HG02884 (cell line): Measurements from ENCODE around the gene NRDE2.

ENCODE experiments used
- ATAC-seq: cut with Tn5 transposase; IDR thresholded peaks from one replicate; pipeline ENCODE4 v1.9.1; 2021; ENCODE audit warnings: mild to moderate bottlenecking, moderate library complexity; ENCODE audit not compliant: unreplicated experiment

Gene NRDE2, protein sequence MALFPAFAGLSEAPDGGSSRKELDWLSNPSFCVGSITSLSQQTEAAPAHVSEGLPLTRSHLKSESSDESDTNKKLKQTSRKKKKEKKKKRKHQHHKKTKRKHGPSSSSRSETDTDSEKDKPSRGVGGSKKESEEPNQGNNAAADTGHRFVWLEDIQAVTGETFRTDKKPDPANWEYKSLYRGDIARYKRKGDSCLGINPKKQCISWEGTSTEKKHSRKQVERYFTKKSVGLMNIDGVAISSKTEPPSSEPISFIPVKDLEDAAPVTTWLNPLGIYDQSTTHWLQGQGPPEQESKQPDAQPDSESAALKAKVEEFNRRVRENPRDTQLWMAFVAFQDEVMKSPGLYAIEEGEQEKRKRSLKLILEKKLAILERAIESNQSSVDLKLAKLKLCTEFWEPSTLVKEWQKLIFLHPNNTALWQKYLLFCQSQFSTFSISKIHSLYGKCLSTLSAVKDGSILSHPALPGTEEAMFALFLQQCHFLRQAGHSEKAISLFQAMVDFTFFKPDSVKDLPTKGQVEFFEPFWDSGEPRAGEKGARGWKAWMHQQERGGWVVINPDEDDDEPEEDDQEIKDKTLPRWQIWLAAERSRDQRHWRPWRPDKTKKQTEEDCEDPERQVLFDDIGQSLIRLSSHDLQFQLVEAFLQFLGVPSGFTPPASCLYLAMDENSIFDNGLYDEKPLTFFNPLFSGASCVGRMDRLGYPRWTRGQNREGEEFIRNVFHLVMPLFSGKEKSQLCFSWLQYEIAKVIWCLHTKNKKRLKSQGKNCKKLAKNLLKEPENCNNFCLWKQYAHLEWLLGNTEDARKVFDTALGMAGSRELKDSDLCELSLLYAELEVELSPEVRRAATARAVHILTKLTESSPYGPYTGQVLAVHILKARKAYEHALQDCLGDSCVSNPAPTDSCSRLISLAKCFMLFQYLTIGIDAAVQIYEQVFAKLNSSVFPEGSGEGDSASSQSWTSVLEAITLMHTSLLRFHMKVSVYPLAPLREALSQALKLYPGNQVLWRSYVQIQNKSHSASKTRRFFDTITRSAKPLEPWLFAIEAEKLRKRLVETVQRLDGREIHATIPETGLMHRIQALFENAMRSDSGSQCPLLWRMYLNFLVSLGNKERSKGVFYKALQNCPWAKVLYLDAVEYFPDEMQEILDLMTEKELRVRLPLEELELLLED

DNA sequence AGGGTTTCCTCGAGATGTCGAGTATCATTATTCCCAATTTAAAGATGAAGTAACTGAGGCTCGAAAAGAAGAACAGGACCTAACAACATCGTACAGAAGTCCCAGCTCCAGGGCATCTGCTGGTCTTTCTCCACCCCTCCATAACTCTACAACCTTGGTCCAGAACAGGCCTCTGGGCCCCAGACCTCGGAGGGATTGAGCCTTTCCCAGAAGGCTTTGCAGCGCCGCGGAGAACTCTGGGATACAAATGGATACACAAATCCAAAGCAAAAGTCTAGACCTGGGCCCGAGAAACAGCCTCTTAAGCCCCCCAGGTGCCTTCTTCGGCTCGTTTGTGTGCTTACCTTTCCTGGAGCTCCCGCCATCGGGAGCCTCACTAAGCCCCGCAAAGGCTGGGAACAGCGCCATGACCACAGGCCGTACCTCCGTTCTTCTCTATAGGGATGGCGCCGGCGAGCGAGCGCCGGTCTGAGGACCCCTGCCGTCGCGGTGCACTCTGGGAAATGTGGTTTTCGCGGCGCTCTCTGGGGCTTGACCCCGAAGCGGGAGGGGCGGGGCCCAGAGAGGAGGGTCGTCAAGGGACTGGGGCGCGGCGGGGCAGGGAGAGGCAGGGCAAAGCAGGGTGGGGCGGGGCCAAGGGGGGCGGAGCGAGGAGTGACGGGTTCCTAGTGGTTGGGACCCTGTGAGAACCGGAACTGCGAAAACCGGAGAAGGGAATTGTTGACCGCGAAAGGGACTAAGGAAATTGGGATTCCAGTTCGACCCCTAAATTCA is at the start of gene NRDE2:
Gene NRDE2, minus strand, starts transcription at position 445 of the 774 bp plus-strand sequence. Its CDS starts 37 bp downstream, at position 408.
- ATAC-seq: peak; percentile 90

DNA sequence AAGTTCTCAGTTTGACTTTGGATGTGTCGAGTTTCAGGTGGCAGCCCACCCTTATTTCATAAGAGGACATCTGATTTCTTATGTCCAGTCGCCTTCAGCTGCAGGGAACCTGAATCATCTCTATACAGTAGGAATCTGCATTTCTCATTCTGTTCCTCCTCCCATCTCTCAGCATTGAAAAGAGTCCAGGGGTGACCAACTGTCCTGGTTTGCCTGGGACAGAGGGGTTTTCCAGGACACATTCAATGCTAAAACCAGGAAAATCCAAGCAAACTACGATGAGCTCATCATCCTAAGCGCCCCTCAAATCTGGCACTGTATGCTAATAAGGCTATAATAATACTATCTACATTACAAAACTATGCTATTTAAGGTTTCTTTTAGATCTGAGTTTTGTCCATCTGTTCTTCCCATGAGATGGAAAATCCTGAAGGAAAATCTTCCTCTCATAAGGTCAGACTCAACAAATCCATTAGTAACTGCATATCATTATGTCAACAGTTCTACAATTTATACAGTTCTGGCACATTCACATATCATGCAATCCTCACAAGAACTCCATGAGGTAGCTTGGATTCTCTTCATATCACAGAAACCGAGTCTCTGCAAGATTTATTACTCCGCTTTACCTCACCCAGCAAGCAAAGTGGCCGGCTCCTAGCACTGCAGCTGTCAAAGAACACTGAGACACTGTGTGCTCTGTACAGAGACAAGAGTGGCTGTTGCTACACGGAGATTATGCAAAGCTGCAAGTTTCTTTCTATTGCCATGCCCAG is 49.5 kb upstream of the NRDE2 start:
- no peak for ATAC-seq

DNA sequence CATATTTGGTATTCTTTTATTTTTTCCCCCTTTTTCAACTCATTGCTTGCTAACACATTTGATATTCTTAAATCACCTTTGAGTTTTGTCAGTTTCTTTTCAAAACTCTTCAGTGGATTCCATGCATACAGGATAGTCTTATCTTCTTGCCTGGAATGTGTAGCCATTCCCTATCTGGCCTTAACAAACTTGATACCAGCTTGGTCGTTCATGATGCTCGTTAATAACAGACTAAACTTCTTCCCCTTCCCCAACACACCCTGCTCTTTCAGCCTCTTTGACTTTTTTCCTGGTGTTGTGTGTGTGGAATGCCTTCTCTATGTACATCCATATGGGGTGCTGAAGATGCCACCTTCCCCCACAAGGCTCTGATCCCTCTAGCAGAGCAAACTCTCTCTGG is 47.4 kb upstream of the NRDE2 start:
- no peak for ATAC-seq

DNA sequence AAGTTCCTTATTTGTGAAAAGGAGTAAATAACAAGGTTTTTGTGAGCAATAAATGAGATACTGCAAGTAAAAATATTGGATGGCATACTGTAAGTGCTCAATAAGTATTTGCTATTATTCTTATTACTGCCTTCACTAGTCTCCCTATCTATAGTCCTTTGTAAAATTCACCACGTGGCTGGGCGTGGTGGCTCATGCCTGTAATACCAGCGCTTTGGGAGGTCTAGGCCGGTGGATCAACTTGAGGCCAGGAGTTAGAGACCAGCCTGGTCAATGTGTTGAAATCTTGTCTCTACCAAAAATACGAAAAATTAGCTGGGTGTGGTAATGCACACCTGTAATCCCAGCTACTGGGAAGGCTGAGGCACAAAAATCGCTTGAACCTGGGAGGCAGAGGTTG is 46.5 kb upstream of the NRDE2 start:
- no peak for ATAC-seq

DNA sequence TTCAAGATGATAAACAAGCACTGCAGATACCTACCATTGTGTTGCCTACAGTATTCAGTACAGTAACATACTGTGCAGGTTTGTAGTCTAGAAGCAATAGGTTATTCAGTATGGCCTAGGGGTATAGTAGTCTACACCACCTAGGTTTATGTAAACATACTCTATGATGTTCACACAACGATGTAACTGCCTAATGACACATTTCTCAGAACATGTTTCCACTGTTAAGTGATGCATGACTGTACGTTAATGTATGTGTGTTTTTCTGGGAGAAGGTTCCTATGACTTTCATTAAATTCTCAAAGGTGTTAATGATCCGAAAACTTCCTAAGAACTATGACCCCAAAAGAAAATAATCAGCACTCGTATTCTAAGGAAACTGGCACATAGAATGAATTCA is 44.2 kb upstream of the NRDE2 start:
- no peak for ATAC-seq

DNA sequence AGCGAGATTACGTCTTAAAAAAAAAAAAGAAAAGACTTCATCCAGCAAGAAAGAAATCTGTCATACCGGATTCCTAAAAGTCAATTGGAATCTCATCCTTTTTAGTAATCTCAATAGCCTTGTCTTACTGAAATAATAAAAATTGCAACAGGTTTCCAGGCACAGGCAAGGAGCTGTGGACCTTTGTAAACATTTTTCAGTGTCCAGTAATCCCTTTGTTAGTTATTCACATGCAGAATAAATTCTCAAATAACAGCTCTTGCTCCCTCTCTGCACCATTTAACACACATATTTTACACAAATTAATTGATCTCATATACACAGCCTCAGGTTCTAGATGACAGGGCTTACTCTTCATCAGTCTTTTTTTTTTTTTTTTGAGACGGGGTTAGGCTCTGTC is 43.1 kb upstream of the NRDE2 start:
- ATAC-seq: no peak

DNA sequence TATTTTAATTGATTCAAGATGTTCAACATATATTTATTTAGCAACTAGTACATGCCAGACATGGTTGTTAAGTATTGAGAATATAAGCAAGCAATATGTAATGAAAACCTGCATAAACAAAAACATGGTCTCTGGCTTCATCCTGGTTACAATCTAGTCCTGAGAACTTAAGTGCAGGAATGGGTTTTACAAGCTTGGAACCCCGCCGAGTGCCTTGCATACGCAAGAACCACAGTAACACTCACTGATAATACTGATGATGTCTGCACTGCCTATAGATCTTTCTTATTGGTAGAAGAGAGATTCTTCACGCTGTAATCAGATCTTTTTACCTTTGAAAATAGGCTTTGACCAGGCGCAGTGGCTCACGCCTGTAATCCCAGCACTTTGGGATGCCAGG is 42.1 kb upstream of the NRDE2 start:
- no peak for ATAC-seq

DNA sequence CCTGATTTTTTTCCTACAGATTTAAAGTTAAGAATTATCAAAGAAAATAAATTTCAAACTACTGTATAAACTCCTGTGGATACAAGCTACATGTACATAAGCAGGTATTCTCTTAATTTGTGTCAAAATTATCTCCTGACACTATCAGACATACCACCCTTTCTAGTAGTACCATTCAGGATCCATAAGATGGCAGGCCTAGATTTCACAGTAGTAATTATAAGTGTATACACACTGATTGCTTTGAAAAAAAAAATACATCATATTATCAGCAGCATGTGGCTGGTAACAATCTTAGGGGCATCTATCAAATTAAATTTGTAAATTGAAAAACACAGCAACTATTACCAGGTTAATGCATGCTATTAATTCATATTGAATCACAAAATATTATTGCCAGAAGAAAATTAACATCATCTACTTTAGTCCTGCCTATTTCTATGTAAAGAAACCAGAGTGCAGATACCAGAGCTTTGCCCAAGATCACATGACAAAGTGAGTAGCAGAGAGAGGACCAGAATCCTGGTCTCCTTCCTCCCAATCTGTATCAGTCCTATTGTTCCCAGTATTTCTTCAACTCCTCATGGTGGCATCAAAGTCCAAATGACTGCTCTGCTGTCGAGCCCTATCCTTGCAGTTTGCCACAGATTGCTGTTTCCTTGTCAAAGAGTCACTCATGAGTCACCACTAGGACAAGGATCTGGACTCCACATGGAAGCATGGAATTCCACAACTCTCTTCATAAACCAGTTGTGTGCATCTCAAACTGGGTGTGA is 37.4 kb upstream of the NRDE2 start:
- no peak for ATAC-seq

DNA sequence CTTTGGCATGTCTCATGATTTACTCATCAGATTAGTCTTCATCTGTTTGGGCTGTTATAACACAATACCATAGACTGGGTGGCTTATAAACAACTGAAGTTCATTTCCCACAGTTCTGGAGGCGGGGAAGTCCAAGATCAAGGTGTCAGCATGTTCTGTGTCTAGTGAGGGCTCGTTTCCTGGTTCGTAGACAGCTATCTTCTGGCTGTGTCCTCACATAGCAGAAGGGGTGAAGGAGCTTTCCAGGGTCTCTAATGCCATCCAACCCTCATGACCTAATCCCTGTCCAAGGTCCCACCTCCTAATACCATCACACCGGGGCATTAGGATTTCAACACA is 30.8 kb upstream of the NRDE2 start:
- no peak for ATAC-seq

DNA sequence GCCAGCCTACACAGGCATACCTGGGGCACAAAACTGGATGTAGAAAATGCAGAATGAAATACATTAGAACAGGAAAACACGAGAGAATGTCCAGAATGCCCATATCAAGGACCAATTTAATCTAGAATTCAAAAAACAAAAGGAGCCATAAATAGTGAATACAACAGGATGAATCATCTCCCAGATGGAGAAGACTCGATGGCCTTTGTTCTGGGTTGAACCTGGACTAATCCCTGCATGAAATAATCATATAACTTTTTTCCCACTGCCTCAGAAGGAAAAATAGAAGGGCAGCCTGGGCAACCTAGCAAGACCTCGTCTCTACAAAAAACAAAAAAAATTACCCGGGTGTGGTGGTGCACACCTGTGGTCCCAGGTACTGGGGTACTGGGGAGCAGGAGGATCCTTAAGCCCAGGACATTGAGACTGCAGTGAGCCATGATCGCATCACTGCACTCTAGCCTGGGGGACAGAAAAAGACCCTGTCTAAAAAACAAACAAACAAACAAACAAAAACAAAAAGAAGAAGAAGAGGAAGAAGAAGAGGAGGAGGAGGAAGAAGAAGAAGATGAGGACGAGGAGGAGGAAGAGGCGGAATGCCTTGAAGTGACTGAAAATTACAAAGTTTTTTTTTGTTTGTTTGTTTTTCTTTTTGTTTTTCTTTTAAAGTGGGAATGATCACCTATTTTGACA is 30.3 kb upstream of the NRDE2 start:
- ATAC-seq: no peak

DNA sequence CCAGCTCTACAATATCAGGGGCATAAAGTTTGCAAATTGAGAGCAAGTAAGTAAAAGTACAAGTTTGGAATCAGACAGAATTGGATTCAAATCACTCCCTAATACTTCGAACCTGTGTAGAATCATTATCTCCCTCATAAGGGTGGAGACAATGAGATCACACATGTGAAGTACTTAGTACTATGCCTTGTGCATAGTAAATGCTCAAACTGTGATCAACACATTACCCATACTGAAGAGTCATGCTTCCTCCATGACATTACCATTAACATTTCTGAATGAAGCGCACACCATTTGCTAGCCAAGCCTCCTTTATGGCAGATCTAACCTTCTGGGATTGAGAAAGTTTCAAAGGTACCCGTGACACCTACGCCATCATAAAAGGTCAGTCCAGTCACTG is 26.6 kb upstream of the NRDE2 start:
- no peak for ATAC-seq

DNA sequence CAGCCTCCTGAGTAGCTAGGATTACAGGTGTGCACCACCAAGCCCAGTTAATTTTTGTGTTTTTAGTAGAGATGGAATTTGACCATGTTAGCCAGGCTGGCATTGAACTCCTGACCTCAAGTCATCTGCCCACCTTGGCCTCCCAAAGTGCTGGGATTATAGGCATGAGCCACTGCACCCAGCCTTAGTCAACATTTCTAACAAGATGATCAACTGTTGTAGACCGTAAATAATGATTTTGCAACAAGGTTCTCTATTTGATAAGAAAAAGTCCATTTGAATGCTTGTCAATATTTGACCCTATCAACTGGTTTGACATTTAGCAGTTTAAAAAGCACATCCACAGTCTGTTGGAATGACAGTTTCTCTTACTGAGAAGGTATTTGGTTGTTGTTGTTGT is 25.2 kb upstream of the NRDE2 start:
- ATAC-seq: no peak

DNA sequence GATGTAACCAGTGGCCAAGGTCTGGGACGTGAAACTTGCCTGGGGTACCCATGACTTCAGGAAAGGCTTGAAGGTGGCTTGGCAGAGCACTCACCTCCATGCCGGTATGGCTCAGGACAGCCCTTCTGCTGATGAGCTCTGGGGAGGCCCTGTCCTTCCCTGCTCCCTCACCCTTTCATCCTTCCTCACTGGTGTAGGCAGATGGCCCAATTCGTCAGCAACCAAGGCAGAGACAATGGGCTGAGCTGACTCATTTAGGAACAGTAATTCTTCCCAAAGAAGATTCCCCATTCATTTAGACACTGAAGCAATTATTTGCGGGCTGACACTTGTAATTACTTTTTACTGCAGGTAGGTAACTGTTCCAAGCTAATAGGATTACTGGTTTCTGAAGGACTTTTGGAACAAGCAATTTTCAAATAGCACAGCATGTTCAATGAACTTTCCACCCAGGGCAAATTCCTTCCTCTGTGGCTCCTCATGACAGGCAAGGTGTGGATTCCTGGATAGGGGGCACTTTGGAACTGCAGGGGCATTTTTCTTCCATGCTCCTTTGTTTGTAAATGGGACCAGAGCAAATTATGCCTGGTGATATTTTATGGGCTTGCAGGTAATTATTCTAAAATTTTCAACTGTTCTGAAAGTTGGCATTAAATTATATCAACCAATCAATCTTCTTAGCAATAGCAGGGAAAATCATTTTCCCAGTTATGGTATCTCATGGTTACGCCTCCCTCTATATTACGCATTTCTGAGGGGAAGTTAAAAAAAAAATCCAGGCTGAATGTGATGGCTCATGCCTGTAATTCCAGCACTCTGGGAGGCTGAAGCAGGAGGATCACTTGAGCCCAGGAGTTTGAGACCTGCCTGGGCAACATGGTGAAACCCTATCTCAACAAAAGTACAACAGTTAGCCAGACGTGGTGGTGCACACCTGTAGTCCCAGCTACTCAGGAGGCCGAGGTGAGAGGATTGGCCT is 24.1 kb upstream of the NRDE2 start:
- ATAC-seq: no peak

DNA sequence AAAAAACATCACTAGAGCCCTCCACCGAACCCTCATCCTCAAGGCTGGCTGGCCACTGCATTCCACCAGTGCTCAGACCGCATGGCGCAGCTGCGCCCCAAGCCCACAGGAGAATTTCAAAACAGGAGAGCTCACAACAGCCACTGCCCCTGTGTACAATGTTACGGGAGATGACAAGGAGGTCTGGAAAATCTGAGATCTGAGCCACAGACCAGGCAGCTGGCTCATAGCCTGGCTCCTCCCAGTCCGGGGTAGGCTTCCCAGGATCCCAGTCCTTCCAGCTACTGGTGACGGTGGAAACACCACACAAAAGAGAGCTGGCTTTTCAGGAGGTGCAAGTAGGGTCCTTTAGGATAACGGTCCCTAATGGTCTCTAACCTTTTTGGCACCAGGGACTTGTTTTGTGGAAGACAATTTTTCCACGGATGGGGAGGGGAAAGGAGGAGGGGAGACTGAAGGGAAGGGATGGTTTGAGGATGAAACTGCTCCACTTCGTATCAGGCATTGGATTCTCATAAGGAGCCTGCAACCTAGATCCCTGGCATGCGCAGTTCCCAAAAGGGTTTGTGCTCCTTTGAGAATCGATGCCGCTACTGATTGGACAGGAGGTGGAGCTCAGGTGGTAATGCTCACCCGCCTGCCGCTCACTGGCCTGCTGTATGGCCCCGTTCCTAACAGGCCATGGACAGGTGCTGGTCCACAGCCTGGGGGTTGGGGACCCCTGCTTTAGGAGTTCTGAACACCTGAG is 23.0 kb upstream of the NRDE2 start:
- no peak for ATAC-seq

DNA sequence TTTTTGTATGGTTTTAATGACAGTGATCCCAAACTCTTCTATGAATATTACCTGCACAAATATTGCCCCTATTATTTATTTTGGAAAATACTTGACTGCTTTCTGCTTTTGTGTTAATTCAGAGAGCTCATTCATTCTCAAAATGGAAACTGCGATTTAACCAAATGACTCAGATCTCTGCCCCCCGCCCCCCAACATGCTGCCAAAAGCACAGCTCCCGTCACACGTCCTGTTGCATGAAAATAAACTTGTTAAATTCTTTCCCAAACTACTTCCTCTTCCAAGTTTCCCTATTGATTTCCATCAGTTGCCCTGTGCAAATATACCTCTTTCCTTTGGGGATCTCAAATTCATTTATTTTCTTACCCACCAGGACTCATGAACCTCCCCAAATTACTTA is 18.0 kb upstream of the NRDE2 start:
- no peak for ATAC-seq

DNA sequence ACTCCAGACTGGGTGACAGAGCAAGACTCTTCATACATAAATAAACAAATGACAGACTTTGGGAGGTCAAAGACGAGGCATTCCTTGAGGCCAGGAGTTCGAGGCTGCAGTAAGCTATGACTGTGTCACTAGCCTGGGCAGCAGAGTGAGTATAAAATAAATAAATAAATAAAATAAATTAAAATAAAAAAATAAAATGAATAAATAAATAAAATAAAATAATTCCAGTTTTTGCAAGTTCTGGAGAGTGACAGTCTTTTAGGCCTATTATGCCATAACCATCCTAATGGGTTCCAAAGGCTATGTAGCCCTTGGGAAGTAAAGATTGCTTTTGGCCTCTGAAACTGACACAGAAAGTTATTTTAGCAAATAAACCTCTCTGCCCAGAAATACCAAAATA is 16.5 kb upstream of the NRDE2 start:
- no peak for ATAC-seq

DNA sequence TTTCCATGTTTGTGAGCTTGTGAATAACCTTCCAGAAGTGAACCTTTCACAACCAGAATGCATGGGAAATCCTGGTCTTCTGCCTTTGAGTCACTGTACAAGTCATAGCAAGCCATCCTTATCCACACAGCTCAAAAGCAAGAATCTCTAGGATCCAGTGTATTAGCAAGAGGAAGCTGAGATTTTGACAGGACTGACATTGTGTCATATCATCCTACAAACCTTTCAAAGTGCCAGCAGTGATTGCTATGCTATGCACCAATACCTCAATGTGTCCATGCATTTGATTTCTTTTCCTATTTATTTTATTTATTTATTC is 13.5 kb upstream of the NRDE2 start:
- no peak for ATAC-seq
